ENCODE data around the gene THAP7.

The THAP7 gene

DNA sequence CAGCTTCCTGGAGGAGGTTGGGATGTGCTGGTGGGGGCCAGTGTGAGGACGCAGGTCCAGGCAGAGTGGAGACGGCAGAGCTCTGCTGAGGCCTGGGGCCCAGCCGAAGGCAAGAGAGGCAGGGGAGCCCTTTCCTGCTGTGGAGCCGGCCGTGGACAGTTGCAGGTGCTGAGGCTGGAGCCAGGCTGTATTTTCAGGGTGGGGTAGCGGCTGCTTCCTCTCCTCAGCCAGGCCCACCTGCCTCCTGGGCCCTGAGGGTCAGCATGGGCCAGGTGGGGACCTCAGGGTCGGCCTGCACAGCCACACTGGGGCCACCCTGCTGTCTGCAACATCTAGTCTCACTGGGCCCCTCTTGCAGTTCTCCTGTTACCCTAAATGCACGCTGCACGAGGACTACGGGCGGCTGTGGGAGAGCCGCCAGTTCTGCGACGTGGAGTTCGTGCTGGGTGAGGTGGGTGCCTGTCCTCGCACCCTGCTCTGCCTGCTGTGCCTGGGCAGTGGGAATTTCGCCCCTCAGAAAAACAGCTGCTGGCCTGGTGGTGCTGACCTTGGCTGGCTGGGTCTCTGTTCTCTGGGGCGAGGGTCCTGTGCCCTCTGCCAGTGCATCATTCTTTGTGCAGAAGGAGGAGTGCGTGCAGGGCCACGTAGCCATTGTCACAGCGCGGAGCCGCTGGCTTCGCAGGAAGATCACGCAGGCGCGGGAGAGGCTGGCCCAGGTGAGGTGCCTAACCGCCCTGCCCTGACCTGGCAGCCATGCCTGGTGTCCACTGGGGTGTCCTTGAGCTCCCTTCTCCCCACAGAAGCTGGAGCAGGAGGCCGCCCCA lies 8.4 kb downstream of the THAP7 start:
- no peak for DNase-seq (ENCODE audit: low read depth)

DNA sequence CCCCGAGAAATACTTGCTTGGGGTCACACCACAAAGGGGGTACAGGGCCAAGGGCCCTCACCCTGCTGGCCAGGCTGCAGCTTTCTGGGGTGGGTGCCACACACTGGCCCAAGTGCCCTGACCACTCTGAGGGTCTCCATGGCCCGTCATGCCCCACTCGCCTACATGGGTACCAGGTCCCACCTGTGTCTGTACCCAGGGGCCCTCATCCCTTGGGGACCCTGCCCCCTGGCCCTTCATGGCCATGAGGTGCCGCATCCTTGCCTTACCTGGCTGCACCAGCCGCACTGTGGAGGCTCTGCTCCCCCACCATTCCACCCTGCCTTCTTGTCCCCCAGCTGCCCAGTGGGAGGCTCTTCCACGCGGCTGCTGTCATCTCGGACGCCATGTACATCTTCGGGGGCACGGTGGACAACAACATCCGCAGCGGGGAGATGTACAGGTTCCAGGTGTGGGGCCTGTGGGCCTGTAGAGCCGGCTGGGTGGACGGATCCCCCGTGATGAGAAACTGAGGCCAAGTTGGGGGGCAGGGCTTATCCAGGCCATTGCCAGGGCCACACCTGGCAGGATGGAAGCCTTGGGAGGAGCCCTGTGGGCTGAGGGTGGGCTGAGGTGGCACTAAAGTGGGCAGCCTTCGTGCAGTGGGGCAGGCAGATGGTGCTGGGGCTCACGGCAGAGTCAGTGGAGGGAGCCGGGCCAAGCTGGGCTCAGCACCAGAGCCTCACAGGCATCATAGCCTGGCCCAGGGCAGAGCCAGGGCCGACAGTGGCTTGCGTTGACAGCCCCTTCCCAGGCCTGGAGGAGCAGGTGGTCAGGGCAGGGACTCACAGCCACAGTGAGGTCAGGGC lies 9.2 kb downstream of the THAP7 start:
- DNase-seq (ENCODE audit: low read depth) = no peak

DNA sequence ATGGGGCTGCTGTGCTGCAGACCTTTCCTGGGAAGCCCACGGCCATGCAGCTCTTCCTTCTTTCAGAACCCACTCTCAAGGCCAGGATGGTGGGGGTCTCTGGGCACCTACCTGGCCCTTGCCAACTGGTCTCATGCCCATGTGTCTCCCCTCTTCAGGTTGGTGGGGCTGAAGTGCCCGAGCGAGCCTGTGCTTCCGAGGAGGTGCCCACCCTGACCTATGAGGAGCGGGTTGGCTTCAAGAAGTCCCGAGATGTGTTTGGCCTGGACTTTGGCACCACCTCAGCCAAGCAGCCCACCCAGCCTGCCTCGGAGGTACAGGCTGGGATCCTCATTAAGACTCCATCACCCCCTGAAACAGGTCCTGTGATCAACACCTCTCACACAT lies 9.9 kb downstream of the THAP7 start:
- DNase-seq (ENCODE audit: low read depth) = no peak

DNA sequence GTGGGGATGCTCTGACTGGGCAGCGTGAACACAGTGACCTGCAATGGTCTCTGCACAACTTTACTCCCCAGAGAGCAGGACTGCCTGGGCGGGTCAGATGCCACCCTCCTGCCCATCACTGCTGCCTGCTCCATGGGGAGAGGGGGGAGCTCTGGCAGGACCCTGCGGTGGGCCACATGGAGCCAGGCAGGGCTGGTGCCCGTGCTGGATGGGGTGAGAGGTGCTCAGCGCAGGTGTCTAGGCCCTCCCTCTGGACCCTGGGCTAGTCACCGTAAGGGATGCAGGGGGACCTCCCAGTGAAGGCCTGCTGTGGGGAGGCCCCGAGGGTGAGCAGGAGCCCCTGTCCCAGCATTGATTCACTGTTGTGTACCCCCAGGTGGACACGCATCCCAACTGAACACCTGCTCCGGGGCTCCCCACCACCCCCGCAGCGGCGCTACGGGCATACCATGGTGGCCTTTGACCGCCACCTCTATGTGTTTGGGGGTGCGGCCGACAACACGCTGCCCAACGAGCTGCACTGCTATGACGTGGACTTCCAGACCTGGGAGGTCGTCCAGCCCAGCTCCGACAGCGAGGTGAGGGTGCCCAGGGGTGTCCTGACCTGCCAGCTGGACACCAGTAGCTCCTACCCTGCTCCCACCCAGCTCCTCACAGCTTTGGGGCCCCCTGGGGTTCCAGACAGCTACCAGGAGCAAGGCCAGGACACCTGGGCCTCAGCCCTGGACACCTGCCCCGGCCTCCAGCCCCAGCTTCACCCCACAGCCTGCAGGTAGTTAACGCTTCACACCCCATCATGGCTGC lies 10.5 kb downstream of the THAP7 start:
- DNase-seq (ENCODE audit: low read depth) = no peak

DNA sequence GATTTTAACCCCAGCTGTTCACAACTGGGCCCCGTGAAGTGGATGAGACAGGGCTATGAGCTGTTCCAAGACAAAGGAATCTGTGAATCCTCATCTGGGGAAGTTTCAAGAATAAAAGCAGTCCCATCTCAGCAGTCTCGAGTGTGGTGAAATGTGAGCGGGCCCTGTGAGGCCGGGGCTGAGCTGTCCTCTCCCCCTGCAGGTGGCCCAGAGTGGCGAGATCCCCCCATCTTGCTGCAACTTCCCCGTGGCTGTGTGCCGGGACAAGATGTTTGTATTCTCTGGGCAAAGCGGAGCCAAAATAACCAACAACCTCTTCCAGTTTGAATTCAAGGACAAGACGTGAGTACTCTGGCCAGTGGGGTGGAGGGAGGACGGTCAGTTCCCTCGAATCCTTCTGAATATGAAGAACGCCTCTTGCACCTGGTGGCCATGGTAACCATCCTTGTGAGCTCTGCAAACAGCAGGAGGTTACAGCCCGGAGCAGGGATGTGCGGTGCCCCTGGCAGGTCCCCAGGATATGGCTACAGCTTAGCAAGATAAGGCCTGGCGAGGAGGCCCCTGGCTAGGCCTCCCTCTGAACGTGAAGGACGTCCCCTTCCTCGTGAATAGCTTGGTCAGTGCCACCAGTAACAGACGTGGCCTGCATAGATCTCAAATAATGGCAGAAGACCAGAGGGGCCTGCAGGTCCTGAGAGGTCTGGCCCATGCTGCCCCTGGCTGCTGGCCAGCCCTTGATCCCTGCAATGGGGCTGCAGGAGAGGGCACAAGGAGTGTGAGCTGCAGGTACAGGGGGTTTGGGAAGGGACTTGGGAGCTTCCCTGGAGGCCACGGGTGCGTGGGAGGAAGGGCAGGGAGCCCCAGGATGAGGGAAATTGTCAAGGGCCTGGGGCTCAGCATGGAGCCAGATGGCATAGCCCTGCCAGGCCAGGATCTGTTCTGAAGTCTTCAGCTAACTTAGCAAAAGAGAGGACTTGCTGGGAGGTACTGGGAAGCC lies 11.4 kb downstream of the THAP7 start:
- DNase-seq (ENCODE audit: low read depth) = no peak

DNA sequence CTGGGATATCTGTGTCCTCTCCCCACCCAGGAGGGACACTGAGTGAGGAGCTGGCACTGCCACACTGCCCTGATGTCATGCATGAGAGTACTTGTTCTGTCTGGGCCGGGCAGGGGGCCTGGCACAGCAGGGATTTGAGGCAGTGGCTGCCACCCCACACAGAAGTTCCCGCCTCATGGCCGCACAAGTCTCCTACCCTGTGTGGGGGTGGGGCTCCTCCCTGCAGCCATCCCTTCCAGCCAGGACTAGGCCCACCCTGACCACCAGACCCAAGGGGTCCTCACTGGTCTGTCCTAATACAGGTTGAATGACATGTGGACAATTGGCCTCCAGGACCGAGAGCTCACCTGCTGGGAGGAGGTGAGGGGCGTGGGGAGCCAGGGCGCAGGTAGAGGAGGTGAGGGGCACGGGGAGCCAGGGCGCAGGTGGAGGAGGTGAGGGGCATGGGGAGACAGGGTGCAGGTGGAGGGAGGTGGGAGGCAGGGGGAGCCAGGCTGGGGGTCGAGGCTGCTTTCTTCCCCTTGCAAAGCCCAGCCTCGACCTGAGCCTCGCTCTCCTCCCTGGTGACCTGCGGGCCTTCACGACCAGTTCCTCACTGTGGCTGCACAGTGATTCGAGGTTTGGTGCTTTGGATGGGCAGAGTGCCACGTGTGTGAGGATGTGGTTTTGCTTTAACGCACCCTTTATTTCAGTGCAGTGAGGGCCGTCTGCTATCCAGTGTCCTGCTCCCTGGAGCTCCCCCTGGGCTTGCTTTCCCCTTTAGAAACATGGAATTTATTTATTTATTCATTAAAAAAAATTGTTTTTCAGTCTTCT lies 12.4 kb downstream of the THAP7 start:
- DNase-seq (ENCODE audit: low read depth) = no peak

DNA sequence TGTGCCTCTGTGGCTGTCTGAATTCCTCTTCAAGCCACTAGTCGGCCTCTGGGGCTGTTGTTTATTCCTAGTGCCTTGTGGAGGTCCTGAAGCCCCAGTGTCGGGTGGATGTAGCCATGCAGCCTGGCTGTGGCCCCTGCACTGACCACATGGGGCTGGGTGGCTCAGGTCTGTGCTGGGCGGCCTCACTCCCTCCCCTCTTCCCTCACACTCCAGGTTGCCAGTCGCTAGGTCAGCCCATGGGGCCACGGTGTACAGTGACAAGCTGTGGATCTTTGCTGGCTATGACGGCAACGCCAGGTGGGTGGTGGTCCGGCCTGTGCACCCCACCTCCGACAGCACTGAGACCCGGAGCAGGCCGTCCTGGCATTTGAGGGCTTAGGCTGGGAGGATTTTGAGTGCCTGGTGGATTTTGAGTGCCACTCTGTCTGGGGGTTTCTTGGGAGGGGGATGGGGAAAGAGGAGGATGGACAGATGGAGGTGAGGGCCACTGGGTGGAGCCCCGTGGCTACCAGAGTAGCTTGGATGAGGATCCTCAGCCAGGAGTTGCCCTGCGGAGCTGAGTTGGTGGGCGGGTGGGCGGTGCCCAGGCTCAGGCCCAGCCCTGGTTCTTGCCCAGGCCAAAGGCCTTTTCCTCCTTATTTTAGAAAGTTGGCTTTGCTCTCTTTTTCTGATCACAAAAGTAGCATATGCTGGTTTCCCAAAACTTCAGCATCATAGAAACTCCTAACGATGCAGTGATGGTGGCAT lies 13.2 kb downstream of the THAP7 start:
- no peak for DNase-seq (ENCODE audit: low read depth)

DNA sequence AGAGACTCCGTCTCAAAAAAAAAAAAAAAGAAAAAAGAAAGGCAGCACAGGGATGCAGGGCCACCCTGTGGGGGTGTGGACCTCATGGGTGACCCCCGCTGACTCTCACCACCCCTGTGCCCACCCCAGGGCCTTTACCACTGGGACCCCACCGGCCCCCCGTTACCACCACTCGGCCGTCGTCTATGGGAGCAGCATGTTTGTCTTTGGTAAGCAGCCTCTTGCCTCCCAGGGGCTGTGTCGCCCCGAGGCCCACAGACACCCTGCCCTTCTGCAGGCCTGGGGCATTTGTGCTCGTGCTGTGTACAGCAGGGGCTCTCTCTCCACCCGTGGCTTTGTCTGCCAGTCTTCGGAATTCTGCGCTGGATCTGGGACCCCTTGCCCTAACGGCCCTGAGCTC lies 14.5 kb downstream of the THAP7 start:
- DNase-seq (ENCODE audit: low read depth) = no peak

DNA sequence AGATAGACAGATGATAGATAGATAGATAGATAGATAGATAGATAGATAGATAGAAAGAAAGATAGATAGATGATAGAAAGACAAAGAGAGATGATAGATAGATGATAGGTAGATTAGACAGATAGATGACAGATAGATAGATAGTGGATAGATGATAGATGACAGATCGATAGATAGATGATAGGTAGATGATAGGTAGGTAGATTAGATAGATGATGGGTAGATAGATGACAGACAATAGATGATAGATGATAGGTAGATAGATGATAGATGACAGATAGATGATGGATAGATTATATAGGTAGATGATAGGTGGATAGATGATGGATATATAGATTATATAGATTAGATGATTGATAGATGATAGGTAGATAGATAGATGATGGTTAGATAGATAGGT lies 15.6 kb downstream of the THAP7 start:
- DNase-seq (ENCODE audit: low read depth) = no peak

DNA sequence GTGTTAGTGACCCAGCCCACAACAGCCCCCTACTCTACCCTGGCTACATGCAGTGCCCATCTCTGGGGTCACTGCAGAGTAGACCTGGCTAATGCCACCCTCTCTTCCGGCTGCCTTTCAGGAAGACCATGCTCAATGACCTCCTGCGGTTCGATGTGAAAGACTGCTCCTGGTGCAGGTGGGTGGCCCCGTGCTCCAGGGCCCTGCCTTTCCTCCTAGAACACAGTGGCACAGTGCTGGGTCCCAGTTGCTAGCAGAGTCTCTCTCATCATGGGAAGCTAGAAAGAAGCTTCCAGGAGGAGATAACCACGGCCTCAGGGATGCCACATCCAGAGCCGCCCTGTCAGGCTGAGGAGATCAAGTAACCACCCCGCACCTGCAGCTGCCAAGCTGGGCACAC lies 16.2 kb downstream of the THAP7 start:
- no peak for DNase-seq (ENCODE audit: low read depth)

DNA sequence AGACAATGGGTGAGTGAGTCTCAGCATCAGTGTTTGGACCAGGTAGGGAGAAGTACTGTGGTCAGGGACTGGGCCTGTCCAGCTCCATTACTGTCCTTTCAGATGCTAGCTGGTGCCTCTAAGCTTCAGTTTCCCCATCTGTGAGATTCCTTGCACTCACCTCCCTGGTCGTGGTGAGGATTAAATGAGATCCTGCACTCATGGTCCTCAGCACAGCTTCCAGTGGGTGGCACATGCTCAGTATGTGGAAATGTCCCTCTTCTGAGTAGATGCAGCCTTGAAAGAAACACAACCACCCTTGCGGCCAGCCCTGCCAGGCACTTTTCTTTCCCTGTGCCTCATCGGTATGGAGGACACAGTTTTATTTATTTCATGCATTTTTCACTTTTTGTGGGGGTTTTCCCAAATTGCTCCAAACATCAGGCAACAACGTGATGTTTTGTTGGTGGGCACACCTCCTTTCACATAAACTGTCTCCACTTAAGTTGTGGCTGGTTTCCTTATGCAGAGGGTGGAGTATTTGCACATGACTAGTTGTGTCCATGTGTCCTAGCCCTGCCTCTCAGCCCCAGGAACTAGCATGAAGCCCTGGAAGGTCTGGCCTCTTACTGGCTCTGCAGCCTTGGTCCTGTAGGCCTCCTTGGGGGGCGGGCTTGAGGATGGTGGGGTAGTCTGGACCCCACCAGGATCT lies 18.7 kb downstream of the THAP7 start:
- DNase-seq (ENCODE audit: low read depth) = no peak

DNA sequence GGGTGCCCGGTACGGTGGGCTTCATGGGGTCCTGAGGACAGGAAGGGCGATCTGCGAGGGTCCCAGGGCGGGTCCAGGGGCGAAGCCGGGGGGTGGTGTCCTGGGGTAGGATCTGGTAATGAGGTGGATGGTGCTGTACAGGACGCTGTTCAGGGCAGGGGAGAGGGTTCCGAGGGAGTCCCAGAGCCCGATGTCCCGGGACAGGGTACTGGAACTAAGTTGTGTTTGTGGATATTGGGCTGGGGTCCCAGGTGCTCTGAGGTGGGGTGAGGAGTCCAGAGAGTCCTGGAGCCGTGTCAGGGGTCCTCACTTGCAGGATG lies 19.4 kb downstream of the THAP7 start:
- no peak for DNase-seq (ENCODE audit: low read depth)

DNA sequence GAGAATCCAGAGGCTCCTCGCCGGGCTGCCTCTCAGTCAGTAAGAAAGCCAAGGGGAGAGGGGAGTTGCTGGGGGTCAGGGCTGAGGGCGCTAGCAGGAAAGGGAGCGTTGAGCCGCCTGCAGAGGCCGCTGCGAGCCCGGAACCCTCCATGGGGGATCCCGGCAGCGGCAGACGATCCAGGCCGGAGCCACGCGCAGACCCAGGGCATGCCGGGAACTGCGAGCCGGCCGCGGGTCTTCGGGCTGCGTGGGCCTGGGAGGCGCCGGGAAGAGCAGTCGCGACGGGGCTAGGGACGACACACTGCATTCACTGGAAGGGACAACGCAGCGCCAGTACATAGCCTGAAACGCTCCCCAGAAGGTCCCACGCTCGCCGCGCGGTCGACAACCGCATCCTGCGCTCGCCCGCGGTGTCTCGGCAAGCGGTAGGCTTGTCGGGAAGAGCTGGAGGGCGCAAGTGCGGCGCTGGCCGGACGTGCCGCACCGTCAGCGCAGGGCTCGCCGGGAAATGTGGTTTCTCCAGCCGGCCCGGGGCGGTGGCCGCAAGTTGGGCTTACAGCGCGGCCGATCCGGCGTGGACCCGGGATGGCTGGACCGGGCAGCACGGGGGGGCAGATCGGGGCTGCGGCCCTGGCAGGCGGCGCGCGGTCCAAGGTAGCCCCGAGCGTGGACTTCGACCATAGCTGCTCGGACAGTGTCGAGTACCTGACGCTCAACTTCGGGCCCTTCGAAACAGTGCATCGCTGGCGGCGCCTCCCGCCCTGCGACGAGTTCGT lies 19.9 kb downstream of the THAP7 start, which contains the start of gene LZTR1:
Gene LZTR1 (plus strand): TSS at position 511 of the 776 bp plus-strand sequence. CDS start 75 bp downstream, at position 586.
- peak; percentile 88 for DNase-seq (ENCODE audit: low read depth)

DNA sequence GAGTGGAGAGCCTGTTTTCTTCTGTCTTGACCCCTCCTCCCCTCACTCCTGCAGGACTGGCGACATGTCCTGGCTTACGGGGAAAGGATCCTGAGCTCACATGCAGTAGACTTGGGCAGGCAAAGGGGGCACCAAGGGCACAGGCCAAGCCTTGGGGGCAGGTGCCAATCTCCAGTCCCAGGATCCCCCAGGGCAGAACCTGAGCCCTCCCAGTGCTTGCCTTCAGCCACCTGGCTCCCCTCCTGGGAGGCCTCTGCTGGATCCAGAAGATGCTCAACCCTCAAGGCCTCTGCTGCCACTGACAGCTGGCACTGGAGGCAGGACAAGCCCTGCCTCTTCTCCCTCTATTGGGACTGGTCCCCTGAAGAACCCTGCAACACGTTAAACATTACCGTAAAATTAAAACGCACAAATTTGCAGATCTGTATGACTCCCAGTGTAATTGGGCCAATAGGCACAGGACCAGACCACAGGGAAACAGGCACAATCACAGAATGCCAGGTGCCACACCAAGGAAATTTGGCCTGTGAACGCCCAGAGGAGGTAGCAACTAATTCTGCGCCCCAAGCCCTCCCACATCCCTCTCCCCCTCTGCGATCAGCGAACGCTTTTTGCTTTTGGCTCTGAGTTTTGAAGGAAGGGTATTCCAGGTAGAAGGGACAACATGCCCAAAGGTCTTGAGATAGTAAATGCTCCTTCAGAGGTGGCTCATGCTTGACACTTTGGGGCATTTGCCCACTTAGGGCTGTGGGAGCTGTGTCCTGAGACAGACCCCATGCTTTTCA lies 20.8 kb downstream of the THAP7 start:
- DNase-seq (ENCODE audit: low read depth) = no peak

DNA sequence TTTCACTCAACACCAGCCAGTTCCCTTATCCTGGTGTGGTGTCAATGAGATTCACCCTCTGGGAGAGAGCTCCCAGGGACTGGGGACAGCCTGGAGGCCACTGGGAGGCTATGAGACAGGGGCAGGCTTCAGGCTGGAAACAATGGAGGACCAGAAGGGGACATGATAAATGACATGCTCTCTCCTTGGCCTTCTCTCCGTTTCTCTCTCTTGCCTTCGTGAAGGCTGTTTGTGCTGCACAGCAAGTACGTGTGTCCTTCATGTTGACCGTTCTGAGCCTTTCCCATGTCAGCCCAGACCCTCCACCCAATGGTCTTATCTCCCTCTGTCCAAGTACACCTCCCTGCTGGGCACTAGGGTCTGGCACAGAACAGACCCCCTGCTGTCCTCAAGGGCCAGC lies 21.4 kb downstream of the THAP7 start:
- DNase-seq (ENCODE audit: low read depth) = no peak

DNA sequence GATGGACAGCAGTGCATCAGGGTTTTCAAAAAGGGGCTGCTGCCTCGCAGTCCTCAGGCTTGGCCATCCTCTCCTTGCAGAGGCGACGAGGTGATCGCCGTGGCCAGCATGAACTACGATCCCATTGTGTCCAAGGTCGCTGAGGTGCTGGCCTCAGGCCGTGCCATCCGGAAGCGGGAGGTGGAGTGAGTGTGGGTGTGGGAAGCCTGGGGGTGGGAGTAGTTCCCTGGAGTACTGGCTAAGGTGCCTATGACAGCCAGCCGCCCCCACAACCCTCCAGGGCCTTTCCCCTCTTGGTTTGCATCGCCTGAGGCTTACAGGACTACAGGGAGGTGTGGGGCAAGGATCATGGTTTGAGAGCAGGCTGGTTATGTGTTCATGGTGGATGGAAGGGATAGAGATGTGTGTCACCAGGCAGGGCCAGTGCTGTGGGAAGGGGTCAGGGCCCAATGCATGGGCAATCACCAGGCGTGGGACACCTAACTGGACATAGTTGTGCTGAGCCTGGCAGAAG lies 21.9 kb downstream of the THAP7 start:
- DNase-seq (ENCODE audit: low read depth) = no peak

DNA sequence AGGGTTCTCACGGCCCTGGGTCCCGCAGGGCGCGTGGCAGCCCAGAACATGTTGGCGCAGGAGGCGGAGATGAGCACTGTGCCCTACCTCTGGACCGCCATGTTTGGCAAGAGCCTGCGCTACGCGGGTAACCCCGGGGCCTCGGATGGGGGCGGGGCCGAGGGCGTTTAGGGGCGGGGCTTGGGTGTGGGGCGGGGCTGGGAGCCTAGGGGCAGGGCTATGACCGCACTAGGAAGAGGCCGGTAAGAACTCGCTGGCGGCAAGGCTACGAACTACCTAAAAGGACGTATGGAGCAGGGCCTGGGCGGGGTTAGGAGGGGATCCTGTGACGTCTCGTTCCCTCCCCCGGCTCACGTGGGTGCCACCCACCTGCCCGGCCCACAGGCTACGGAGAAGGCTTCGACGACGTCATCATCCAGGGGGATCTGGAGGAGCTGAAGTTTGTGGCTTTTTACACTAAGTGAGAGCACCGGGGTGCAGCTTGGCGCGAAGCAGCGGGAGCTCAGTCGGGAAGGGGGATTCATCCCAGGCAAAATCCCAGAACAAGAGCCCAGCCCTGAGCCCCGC lies 22.6 kb downstream of the THAP7 start:
- DNase-seq (ENCODE audit: low read depth) = peak; percentile 78

Data from ELR (cell line).